HG02943 (cell line): ENCODE measurements around the gene CGNL1.

Source experiments
- ATAC-seq: cut with Tn5 transposase; IDR thresholded peaks from one replicate; pipeline ENCODE4 v1.9.1; 2021; ENCODE audit warnings: mild to moderate bottlenecking, low read depth, moderate library complexity; ENCODE audit not compliant: unreplicated experiment

The CGNL1 gene

DNA sequence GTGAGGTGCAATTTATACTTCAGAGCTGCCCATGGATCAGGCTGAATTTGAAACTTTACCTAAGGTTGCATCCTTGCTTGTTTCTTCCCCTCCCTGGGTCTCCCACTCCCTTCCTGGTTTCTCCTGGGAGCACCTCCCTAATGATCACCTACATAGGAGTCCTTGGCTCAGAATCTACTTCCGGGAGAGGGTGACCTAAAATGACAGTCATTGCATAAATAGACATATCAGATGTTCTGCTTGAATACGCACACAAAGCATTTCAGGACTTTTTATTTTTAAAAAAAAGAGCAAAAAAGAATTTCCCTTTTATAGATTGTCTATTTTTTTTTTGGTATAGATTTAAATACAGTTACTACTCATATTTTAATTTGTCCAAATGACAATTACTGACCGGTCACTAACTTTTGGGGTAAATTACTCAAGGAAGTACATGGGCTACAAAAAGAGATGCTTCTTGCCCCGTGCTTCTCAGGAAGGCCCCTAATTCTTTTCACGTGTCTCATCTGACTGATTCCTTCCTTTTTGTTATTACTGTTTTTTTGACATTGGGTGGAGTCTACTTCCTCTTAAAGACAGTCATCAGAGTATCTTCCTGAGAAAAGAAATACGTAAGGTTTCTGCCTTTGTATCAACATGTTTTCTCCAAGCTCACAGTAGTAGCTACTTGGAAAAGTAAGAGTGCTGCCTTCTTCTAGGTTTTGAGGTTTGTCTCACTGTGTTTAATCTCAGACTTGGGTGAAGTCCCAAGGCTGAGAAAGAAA, 210.5 kb downstream of the CGNL1 start:
- ATAC-seq, result no peak

- ATAC-seq, result no peak
These were observed 213.0 kb downstream of the CGNL1 start for GRCh38 chr15:57589281-57589680.

- ATAC-seq, result no peak
These were observed 213.4 kb downstream of the CGNL1 start for GRCh38 chr15:57589754-57590153.

- ATAC-seq, result no peak
These were observed 215.0 kb downstream of the CGNL1 start for GRCh38 chr15:57591237-57591821.

- no peak for ATAC-seq
These were observed 215.6 kb downstream of the CGNL1 start, which contains the start of gene MYZAP for GRCh38 chr15:57591822-57592367. Gene MYZAP, plus strand, starts transcription at chr15:57591904. Its CDS starts 131 bp downstream, at chr15:57592035.

- no peak for ATAC-seq
These were observed 216.1 kb downstream of the CGNL1 start for GRCh38 chr15:57592426-57592825.

GRCh38 chr15:57592836-57593420, 216.6 kb downstream of the CGNL1 start:
- no peak for ATAC-seq

DNA sequence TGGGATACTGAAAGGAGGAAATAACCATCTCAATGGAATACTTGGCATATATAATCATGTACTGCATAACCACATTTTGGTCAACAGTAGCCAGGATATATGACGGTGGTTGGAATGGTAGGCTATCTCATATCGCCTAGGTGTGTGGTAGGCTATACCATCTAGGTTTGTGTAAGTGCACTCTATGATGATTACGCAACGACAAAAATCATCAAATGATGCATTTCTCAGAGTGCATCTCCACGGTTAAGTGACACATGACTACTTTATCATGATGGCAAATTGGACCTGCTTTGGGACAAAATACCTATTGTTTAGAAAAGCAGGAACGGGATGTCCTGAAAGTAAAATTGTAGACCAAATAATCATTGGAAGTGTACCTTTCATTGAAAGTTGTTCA, 218.2 kb downstream of the CGNL1 start:
- ATAC-seq, result no peak

DNA sequence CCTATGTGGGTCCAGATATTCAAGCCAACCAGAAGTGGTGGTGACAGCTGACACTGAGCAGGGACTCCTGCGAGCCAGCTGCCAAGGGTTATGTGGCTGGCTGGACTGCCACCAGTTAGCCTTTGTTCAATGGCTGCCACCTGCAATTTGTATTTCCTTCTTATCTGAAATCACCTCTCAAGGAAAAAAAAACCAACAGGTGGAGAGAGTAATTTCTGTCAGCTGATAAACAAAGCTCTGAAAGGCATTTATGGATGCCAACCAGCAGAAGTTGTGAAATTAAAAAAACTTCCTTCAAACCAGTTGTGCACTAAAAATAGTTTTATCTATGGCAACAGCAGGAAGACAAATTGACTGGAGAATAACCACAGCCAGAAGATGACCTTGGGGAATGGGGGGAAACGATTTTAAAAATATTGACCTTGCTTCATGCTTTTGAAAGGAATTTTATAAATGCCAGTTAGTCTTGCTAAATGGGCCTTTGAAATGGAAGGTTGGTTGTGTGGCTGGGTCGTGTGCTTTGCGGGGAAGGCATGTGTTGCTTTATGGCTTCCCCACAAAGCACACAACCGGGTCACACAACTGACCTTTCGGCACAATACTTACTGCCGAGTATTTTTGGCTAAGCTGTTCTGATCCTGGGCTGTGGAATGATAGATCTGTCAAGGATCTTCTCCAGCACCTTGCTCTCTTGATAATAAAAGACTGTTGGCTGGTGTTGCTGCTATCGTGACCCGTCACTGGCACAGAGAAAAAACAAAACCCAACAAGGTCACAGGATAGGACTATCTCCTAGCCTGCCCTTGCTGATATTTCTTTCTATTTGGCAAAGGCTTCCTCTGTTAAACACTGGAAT, 218.9 kb downstream of the CGNL1 start:
- ATAC-seq, result no peak

- no peak for ATAC-seq
These were observed 220.1 kb downstream of the CGNL1 start for GRCh38 chr15:57596301-57596855.

- no peak for ATAC-seq
These were observed 220.7 kb downstream of the CGNL1 start for GRCh38 chr15:57596978-57597377.

- no peak for ATAC-seq
These were observed 221.1 kb downstream of the CGNL1 start for GRCh38 chr15:57597431-57597830.

GRCh38 chr15:57598346-57598745, 222.0 kb downstream of the CGNL1 start:
- ATAC-seq, result no peak

DNA sequence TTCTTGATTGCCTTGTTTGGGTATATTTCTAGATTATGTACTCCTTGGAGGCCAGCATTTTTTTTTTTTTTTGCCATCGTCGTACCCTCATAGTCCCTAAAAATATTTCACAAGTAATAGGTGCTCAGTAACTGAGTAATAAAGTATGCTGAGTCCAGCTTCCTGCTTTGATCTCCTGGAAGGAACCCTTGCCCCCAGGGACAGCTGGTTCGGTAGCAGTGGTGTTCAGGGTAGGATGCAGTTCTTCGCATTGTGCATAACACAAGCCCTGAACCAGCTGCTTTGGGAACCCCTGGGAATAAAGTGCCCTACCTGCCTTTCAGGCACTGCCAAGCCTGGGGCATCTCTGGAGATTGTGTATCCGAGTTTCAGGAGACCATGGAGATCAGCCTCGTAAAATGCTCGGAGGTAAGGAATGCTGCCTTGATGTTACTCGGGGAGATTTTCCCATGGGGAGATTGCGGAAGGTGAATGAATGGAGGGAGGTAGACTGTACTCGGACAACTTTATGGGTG, 223.0 kb downstream of the CGNL1 start:
- ATAC-seq, result no peak

- no peak for ATAC-seq
These were observed 223.9 kb downstream of the CGNL1 start for GRCh38 chr15:57600197-57600596.
